ENCODE measurements around the gene NUP153.

NUP153 gene

DNA sequence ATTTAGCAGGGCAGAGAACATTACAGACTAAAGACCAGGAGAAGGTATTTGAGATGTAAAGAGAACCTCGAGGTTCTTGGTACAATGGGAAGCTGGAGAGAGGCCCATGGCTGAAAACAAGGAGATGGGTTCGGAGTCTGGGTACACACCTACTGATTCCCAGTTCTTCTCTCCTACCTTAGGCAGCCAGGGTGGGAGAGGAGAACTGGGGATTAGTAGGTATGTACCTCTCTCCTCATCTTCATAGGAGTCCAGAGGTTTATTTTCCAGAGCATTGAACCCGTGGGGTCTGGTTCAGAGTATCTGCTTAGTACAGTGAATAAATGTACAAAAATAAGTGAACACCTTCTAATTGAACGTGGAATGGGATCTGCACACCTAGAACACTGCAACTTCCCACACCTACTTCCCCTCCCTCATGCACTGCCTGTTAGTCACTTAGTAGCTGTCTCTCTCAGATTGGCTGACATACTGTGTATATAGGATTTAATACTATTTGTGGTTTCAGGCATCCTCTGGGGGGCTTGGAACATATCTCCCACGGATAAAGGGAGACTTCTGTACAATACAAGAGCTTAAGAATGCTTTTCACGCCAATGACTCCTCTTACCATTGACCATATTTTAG, 23.5 kb upstream of the NUP153 start:
- TF ChIP-seq, protein P1, sequence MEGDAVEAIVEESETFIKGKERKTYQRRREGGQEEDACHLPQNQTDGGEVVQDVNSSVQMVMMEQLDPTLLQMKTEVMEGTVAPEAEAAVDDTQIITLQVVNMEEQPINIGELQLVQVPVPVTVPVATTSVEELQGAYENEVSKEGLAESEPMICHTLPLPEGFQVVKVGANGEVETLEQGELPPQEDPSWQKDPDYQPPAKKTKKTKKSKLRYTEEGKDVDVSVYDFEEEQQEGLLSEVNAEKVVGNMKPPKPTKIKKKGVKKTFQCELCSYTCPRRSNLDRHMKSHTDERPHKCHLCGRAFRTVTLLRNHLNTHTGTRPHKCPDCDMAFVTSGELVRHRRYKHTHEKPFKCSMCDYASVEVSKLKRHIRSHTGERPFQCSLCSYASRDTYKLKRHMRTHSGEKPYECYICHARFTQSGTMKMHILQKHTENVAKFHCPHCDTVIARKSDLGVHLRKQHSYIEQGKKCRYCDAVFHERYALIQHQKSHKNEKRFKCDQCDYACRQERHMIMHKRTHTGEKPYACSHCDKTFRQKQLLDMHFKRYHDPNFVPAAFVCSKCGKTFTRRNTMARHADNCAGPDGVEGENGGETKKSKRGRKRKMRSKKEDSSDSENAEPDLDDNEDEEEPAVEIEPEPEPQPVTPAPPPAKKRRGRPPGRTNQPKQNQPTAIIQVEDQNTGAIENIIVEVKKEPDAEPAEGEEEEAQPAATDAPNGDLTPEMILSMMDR (conservative IDR thresholded peaks at IDR 0.05) = no peak
- TF ChIP-seq ZFX (IDR thresholded peaks at IDR 0.05) = no peak
- no peak overlapping the region for H3K27ac ChIP-seq

DNA sequence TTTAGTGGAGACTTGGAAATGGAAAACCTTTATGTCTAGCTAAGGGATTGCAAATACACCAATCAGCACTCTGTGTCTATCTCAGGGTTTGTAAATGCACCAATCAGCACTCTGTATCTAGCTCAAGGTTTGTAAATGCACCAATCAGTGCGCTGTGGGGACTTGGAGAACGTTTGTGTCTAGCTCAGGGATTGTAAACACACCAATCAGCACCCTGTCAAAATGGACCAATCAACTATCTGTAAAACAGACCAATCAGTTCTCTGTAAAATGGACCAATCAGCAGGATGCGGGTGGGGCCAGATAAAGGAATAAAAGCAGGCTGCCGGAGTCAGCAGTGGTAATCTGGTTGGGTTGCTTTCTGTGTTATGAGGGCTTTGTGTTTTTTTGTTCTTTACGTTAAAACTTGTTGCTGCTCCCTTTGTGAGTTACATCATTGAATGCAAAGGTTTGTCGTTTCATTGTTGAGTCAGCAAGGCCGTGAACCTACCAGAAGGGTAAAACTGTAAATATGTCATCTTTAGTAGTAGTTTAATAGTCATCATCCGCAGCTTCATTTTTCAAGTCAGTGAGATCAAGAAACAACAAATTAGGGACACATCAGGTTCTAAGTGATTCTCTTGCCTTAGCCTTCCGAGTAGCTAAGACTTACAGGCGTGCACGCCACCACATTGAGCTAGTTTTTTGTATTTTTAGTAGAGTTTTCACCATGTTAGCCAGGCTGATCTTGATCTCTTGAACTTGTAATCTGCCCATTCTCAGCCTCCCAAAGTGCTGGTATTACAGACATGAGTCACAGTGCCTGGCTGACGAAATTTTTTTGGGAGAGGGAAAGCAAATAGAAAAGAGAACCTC, 22.7 kb upstream of the NUP153 start:
- H3K27ac ChIP-seq = no peak overlapping the region
- TF ChIP-seq, protein P1 (conservative IDR thresholded peaks at IDR 0.05) = no peak
- no peak for TF ChIP-seq ZFX (IDR thresholded peaks at IDR 0.05)

DNA sequence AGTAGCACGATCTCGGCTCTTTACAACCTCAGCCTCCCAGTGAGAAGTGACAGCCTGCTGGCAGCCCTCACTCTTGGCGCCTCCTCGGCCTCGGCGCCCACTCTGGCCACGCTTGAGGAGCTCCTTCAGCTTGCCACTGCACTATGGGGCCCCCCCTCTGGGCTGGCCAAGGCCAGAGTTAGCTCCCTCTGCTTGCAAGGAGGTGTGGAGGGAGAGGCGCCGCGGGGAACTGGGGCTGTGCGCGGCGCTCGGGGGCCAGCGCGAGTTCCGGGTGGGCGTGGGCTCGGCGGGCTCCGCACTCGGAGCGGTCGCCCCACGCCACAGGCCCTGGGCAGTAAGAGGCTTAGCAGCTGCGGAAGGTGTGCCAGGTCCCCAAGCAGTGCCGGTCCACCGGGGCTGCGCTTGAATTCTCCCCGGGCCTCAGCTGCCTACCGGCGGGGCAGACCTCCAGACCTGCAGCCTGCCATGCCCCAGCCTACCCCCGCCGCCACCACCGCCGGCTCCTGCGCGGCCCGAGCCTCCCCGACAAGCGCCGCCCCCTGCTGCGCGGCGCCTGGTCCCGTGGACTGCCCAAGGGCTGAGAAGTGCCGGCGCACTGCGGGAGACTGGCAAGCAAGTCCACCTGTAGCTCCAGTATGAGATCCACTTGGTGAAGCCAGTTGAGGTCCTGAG, 22.0 kb upstream of the NUP153 start:
- H3K27ac ChIP-seq = no peak overlapping the region
- TF ChIP-seq, protein P1 (conservative IDR thresholded peaks at IDR 0.05) = no peak
- no peak for TF ChIP-seq ZFX (IDR thresholded peaks at IDR 0.05)

DNA sequence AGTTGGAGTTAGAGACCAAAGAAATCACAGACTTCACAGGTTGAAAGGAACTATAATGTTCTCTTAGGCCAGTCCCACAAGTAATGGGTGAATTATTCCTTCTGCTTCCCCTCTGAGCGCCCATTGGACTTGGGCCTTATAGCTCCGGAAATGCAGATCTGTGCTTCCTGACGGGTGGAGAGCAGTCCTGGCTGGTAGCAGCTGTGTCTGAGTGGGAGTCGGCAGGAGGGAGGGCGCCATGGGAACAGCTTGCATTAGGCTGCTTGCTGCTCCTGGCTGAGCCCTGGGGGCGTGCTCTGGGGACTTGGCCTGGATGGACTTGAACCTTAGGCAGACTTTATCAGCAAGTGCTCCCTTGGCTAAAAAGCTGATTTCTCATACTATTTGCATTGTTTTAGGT, 18.4 kb upstream of the NUP153 start:
- TF ChIP-seq, protein P1 (conservative IDR thresholded peaks at IDR 0.05) = no peak
- no peak for TF ChIP-seq ZFX (IDR thresholded peaks at IDR 0.05)

GRCh38 chr6:17724341-17724740, 17.6 kb upstream of the NUP153 start:
- TF ChIP-seq ZFX (IDR thresholded peaks at IDR 0.05) = no peak
- TF ChIP-seq, protein P1 (conservative IDR thresholded peaks at IDR 0.05) = no peak
- H3K27ac ChIP-seq = no peak overlapping the region

More for the DNA sequence above, 18.4 kb upstream of the NUP153 start:
- no peak overlapping the region for H3K27ac ChIP-seq

DNA sequence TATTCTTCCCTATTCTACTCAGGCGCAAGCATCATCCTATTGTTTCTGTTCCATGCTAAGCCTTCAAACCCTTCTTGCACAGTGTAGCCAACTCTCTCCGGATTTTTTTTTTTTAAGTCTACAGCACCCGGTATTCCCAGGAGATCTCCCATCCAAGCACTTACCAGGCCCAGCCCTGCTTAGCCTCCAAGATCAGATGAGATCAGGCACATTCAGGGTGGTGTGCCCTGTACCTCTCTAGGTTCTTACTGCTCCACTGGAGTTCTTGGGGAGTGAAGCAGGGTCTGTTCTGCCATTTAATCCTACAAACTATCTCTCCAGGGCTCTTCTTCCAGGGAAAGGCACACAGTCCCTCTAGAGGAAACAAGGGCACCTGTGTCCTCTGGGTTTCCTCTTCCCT, 14.9 kb upstream of the NUP153 start:
- no peak overlapping the region for H3K27ac ChIP-seq
- TF ChIP-seq ZFX (IDR thresholded peaks at IDR 0.05) = no peak
- TF ChIP-seq, protein P1 (conservative IDR thresholded peaks at IDR 0.05) = no peak

Data from C4-2B (cell line).